GM12878 (cell line): ENCODE results near the gene PPARA. TPM values are rescaled to one million over a fixed set of nuclear protein-coding genes. Genes with fewer than 3 reads are reported as not detected.

Experiments used
- ATAC-seq: fragments of 200-7000 bp; cut with Tn5 transposase; 3 replicates; pipeline ENCODE4 v1.9.1; 2020; ENCODE audit warnings: mild to moderate bottlenecking, moderate library complexity
- BruUV-seq: library from RNA; stranded (reverse); fragments of 400-500 nt; replicated peaks from 2 replicates; lab custom pipeline; 2021; lab: Mats Ljungman, UMichigan
- CTCF ChIA-PET: fragments of 300-600 bp; sonication (Branson Sonifier 250); formaldehyde crosslinking; extraction: SDS; loops from one replicate; lab custom pipeline; 2021; ENCODE audit warnings: inconsistent platforms; lab: Yijun Ruan, JAX
- POLR2A ChIA-PET: fragments of 350-600 bp; formaldehyde crosslinking; extraction: SDS; loops from one replicate; lab custom pipeline; 2021; ENCODE audit warnings: inconsistent platforms; lab: Charles Lee
- RAD21 ChIA-PET: fragments of 300-600 bp; sonication (Branson Sonifier 250); formaldehyde crosslinking; loops from one replicate; lab custom pipeline; 2023; ENCODE audit warnings: antibody characterized with exemption; ENCODE audit not compliant: unreplicated experiment; lab: Charles Lee
- SMC1A ChIA-PET: fragments of 300-600 bp; sonication (Branson Sonifier 250); formaldehyde crosslinking; loops from one replicate; lab custom pipeline; 2023; ENCODE audit not compliant: unreplicated experiment, uncharacterized antibody; lab: Charles Lee
- DNase-seq: peaks from one replicate; pipeline ENCODE4 v3.0.0-alpha.2; 2011; ENCODE audit warnings: low read depth, low spot score
- FAIRE-seq: peaks from 3 replicates; lab custom pipeline; 2011; peaks lifted over from hg19 to GRCh38; lab: Jason Lieb, UNC
- H2AFZ ChIP-seq: 2 replicates; pipeline ENCODE4 v1.6.0; 2011; ENCODE audit warnings: low read depth, low read length, control low read depth; ENCODE audit not compliant: control insufficient read depth
- H3K27ac ChIP-seq: 2 replicates; pipeline ENCODE4 v1.5.1; 2011; ENCODE audit warnings: control low read depth; ENCODE audit not compliant: control insufficient read depth, insufficient read depth
- H3K27me3 ChIP-seq, 2 experiments: replicated peaks in 1 of 2; 2 replicates each; pipeline versions ENCODE4 v1.6.0 to v1.6.1; 2011; ENCODE audit warnings: low read length in 1 of 2; ENCODE audit not compliant: control insufficient read depth in 2 of 2, insufficient read depth in 2 of 2
- H3K36me3 ChIP-seq, 2 experiments: 2 replicates each; pipeline ENCODE4 v1.5.1; 2011; ENCODE audit warnings: low read length in 1 of 2; ENCODE audit not compliant: control insufficient read depth in 2 of 2, insufficient read depth in 2 of 2
- H3K4me1 ChIP-seq: 2 replicates; pipeline ENCODE4 v1.6.1; 2011; ENCODE audit warnings: mild to moderate bottlenecking, low read length, moderate library complexity, mixed read lengths; ENCODE audit not compliant: control insufficient read depth, insufficient read depth
- H3K4me2 ChIP-seq: 2 replicates; pipeline ENCODE4 v1.6.0; 2011; ENCODE audit warnings: control low read depth; ENCODE audit not compliant: control insufficient read depth, insufficient read depth
- H3K4me3 ChIP-seq: fragments of 200-600 bp; sonication (generic); 2 replicates; pipeline ENCODE4 v1.5.1; 2016
- H3K79me2 ChIP-seq: 2 replicates; pipeline ENCODE4 v1.6.0; 2011; ENCODE audit warnings: low read length; ENCODE audit not compliant: control insufficient read depth, insufficient read depth
- H3K9ac ChIP-seq: 2 replicates; pipeline ENCODE4 v1.8.0; 2011; ENCODE audit warnings: low read length, control low read depth, mixed read lengths; ENCODE audit not compliant: control insufficient read depth, insufficient read depth
- H3K9me3 ChIP-seq: replicated peaks from 3 replicates; pipeline ENCODE4 v1.5.1; 2011; ENCODE audit warnings: mild to moderate bottlenecking, low read length; ENCODE audit not compliant: control insufficient read depth, insufficient read depth
- H4K20me1 ChIP-seq: 2 replicates; pipeline ENCODE4 v1.6.0; 2011; ENCODE audit not compliant: control insufficient read depth, insufficient read depth
- BACH1 ChIP-seq: fragments of 450-650 bp; IDR thresholded peaks from 2 replicates; pipeline ENCODE4 v1.6.1; 2017; ENCODE audit warnings: mild to moderate bottlenecking, borderline replicate concordance
- BCL3 ChIP-seq: IDR thresholded peaks from 2 replicates; pipeline ENCODE4 v1.6.1; 2011; ENCODE audit warnings: borderline replicate concordance, low read depth, mild to moderate bottlenecking, moderate library complexity, low read length; ENCODE audit not compliant: insufficient read depth, poor library complexity, severe bottlenecking
- CHD4 ChIP-seq: fragments of 200-600 bp; sonication (generic); IDR thresholded peaks from 2 replicates; pipeline ENCODE4 v1.6.1; 2016; ENCODE audit warnings: mild to moderate bottlenecking
- EGR1 ChIP-seq, 2 experiments: IDR thresholded peaks; 1 replicate in 1 of 2; 2 replicates in 1 of 2; pipeline ENCODE4 v1.6.1; 2011 to 2012; ENCODE audit warnings: low read depth in 2 of 2, low read length in 2 of 2, borderline replicate concordance in 1 of 2, mild to moderate bottlenecking in 1 of 2, moderate library complexity in 1 of 2
- IKZF1 ChIP-seq: fragments of 450-650 bp; conservative IDR thresholded peaks from 2 replicates; pipeline ENCODE4 v1.6.1; 2017; ENCODE audit warnings: antibody characterized with exemption, mild to moderate bottlenecking
- IKZF2 ChIP-seq, 2 experiments: fragments of 450-650 bp; IDR thresholded peaks; 2 replicates each; pipeline ENCODE4 v1.6.1; 2017; ENCODE audit warnings: mild to moderate bottlenecking in 2 of 2, moderate library complexity in 2 of 2
- NFYB ChIP-seq: IDR thresholded peaks from 2 replicates; pipeline ENCODE4 v1.6.1; 2011; ENCODE audit warnings: low read depth, mild to moderate bottlenecking, low read length, improper control_type of control experiment, moderate library complexity; ENCODE audit not compliant: insufficient read depth
- POLR2AphosphoS5 ChIP-seq: IDR thresholded peaks from 2 replicates; pipeline ENCODE4 v1.6.1; 2011; ENCODE audit warnings: mild to moderate bottlenecking, low read length, inconsistent platforms
- RBBP5 ChIP-seq: fragments of 200-600 bp; sonication (generic); conservative IDR thresholded peaks from 2 replicates; pipeline ENCODE4 v1.6.1; 2016
- SIN3A ChIP-seq: IDR thresholded peaks from 2 replicates; pipeline ENCODE4 v1.6.1; 2012; ENCODE audit warnings: low read depth, low read length, improper control_type of control experiment
- SP1 ChIP-seq: IDR thresholded peaks from one replicate; pipeline ENCODE4 v1.6.1; 2011; ENCODE audit warnings: low read depth, low read length
- SRF ChIP-seq, 2 experiments: IDR thresholded peaks; 2 replicates each; pipeline ENCODE4 v1.6.1; 2011; ENCODE audit warnings: low read depth in 2 of 2, low read length in 2 of 2, mild to moderate bottlenecking in 1 of 2, moderate library complexity in 1 of 2
- TARDBP ChIP-seq: IDR thresholded peaks from 2 replicates; pipeline ENCODE4 v1.6.1; 2016; ENCODE audit warnings: borderline replicate concordance
- USF2 ChIP-seq: IDR thresholded peaks from 2 replicates; pipeline ENCODE4 v1.6.1; 2011; ENCODE audit warnings: low read depth, low read length, improper control_type of control experiment, borderline replicate concordance
- WRNIP1 ChIP-seq: IDR thresholded peaks from 2 replicates; pipeline ENCODE4 v1.6.1; 2011; ENCODE audit warnings: low read depth, low read length, improper control_type of control experiment, borderline replicate concordance
- ZNF217 ChIP-seq: fragments of 450-650 bp; IDR thresholded peaks from 2 replicates; pipeline ENCODE4 v1.6.1; 2017; ENCODE audit warnings: antibody characterized with exemption, mild to moderate bottlenecking
- WGBS: methylation state at CpG from one replicate; pipeline ENCODE4 v1.1.6; 2016; ENCODE audit warnings: low lambda C conversion rate; ENCODE audit not compliant: insufficient replicate concordance, insufficient coverage; ENCODE audit errors: missing lambda C conversion rate; 5-methylcytosine and 5-hydroxymethylcytosine counted together
- in situ Hi-C: fragments of 300-500 bp; cut with MboI; formaldehyde crosslinking; loops from 9 replicates; pipeline ENCODE4 v1.14.3; 2018; ENCODE audit warnings: mixed read lengths
- intact Hi-C: fragments of 100-400 bp; cut with micrococcal nuclease; formaldehyde crosslinking; loops from one replicate; pipeline ENCODE4 v1.14.2; 2022; ENCODE audit not compliant: unreplicated experiment
- polyA plus RNA-seq, 11 experiments: library from polyadenylated mRNA; depleted of rRNA in 4 of 11; unstranded in 6 of 11; stranded (reverse) in 5 of 11; fragments of >200 nt; fragmentation: Nextera tagmentation in 4 of 11; fragmentation: Illumina TruSeq in 1 of 11; extraction: Ambion mirVana in 4 of 11; extraction: Trizol in 1 of 11; gene quantifications; 1 replicate in 1 of 11; 2 replicates in 10 of 11; pipeline versions ENCODE4 v1.2.1 to v1.2.3, GENCODE V29; 2011 to 2016; ENCODE audit warnings: inconsistent platforms in 2 of 11, missing spikeins in 2 of 11, low read depth in 1 of 11
- total RNA-seq, 4 experiments: library from RNA; depleted of rRNA in 3 of 4; stranded (reverse); fragments of >200 nt in 3 of 4; fragmentation: Illumina TruSeq in 1 of 4; extraction: Trizol in 1 of 4; gene quantifications; 2 replicates each; pipeline versions ENCODE4 v1.2.1 to v1.2.3, GENCODE V29; 2013 to 2021
- TF ChIP-seq, protein P1 (sequence below): IDR thresholded peaks from 2 replicates; pipeline ENCODE4 v1.6.1; 2012; ENCODE audit warnings: improper control_type of control experiment, low read depth, low read length; ENCODE audit not compliant: insufficient replicate concordance

Gene PPARA
- total and polyA plus RNA-seq, 10 of the 15 experiments (the other 5 are each of a cell fraction or from before 2014, with no cell fraction given) = 0.72 to 10.4 (median 4.6) TPM

GRCh38 chr22:46149512-46150033, 753 bp upstream of the PPARA start:
- peak; percentile 18 for ATAC-seq
- H3K9ac ChIP-seq = peak overlapping the region; percentile 46; the same call in 1 of the 2 replicates
- peaks cover 7% of the 10 kb centered on the region for H3K4me1 ChIP-seq
- TF ChIP-seq IKZF1 (no peak), RBBP5 (no peak), SRF (IDR thresholded peaks at IDR 0.05; ENCODE audit: low read depth in 2 of 2, low read length in 2 of 2) (no peak), POLR2AphosphoS5 (no peak), IKZF2 (IDR thresholded peaks at IDR 0.05) (no peak), ZNF217 (no peak), SIN3A (0 out of 2 replicates have a peak, but pooled peaks have one; percentile 23), NFYB (0 out of 2 replicates have a peak, but pooled peaks have one; percentile 10), CHD4 (no peak), USF2 (no peak), WRNIP1 (no peak), SP1 (no peak), BACH1 (no peak), EGR1 (IDR thresholded peaks at IDR 0.05; ENCODE audit: borderline replicate concordance in 1 of 2, low read depth in 2 of 2, low read length in 2 of 2) (no peak), BCL3 (no peak), TARDBP (no peak)
- TF ChIP-seq, protein P1, sequence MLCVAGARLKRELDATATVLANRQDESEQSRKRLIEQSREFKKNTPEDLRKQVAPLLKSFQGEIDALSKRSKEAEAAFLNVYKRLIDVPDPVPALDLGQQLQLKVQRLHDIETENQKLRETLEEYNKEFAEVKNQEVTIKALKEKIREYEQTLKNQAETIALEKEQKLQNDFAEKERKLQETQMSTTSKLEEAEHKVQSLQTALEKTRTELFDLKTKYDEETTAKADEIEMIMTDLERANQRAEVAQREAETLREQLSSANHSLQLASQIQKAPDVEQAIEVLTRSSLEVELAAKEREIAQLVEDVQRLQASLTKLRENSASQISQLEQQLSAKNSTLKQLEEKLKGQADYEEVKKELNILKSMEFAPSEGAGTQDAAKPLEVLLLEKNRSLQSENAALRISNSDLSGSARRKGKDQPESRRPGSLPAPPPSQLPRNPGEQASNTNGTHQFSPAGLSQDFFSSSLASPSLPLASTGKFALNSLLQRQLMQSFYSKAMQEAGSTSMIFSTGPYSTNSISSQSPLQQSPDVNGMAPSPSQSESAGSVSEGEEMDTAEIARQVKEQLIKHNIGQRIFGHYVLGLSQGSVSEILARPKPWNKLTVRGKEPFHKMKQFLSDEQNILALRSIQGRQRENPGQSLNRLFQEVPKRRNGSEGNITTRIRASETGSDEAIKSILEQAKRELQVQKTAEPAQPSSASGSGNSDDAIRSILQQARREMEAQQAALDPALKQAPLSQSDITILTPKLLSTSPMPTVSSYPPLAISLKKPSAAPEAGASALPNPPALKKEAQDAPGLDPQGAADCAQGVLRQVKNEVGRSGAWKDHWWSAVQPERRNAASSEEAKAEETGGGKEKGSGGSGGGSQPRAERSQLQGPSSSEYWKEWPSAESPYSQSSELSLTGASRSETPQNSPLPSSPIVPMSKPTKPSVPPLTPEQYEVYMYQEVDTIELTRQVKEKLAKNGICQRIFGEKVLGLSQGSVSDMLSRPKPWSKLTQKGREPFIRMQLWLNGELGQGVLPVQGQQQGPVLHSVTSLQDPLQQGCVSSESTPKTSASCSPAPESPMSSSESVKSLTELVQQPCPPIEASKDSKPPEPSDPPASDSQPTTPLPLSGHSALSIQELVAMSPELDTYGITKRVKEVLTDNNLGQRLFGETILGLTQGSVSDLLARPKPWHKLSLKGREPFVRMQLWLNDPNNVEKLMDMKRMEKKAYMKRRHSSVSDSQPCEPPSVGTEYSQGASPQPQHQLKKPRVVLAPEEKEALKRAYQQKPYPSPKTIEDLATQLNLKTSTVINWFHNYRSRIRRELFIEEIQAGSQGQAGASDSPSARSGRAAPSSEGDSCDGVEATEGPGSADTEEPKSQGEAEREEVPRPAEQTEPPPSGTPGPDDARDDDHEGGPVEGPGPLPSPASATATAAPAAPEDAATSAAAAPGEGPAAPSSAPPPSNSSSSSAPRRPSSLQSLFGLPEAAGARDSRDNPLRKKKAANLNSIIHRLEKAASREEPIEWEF = no peak
- intact Hi-C loops = loop anchor here (5.0 kb wide), 1 partner anchor 103 kb away; the partner anchor contains the start of gene CDPF1
- H3K79me2 ChIP-seq = peaks cover 5% of the 10 kb centered on the region
- CTCF ChIA-PET = no interaction called here
- H2AFZ ChIP-seq = peak overlapping the region; percentile 83
- in situ Hi-C loops = no loop called here
- peak overlapping the region; percentile 80 for H3K4me3 ChIP-seq
- no peaks in the 10 kb centered on the region for H3K36me3 ChIP-seq
- no peak overlapping the region for H3K27ac ChIP-seq
- H3K4me2 ChIP-seq = peak overlapping the region; percentile 85
- SMC1A ChIA-PET = interaction anchor here (1.1 kb wide), 1 partner anchor 118 kb away, joined by 3 read pairs; the partner anchor contains the start of gene TTC38
- 0 out of 2 replicates have a peak, but pooled peaks cover 2% of the 10 kb centered on the region for H4K20me1 ChIP-seq
- POLR2A ChIA-PET = no interaction called here
- under 1% methylated on average over 37 of the region's 39 CpGs for WGBS
- FAIRE-seq = no peak
- no peaks in the 10 kb centered on the region for H3K9me3 ChIP-seq
- RAD21 ChIA-PET = interaction anchor here (0.9 kb wide), 1 partner anchor 143 kb away, joined by 3 read pairs; no protein-coding TSS in a partner anchor
- H3K27me3 ChIP-seq = peaks cover 9% of the 10 kb centered on the region in 2 experiments
- no TSS peak for BruUV-seq
- DNase-seq = no peak
